HepG2 (cell line): Measurements from ENCODE around the gene EEPD1. TPM values are rescaled to one million over a fixed set of nuclear protein-coding genes. Genes with fewer than 3 reads are reported as not detected.
A peak's percentile ranks its signal among the peaks of the same experiment; 100 is the strongest.

Experiments used
- CCDC6 ChIP-seq: sonication (generic); formaldehyde crosslinking; IDR thresholded peaks from 2 replicates; pipeline ENCODE4 v1.8.1; 2022; ENCODE audit warnings: mild to moderate bottlenecking, missing genetic modification reagents, moderate library complexity
- EHMT2 ChIP-seq: fragments of 200-600 bp; sonication (generic); IDR thresholded peaks from 2 replicates; pipeline ENCODE4 v1.7.0; 2017; ENCODE audit warnings: antibody characterized with exemption, low read depth, low read length, borderline replicate concordance
- FOSL2 ChIP-seq: sonication (generic); formaldehyde crosslinking; IDR thresholded peaks from 2 replicates; pipeline ENCODE4 v1.4.0; 2020; ENCODE audit warnings: missing genetic modification reagents
- FOXA3 ChIP-seq: IDR thresholded peaks from 2 replicates; pipeline ENCODE4 v1.6.1; 2016; ENCODE audit warnings: missing genetic modification reagents, missing compliant biosample characterization
- HNF1B ChIP-seq: sonication (generic); formaldehyde crosslinking; IDR thresholded peaks from 2 replicates; pipeline ENCODE4 v1.5.1; 2020; ENCODE audit warnings: mild to moderate bottlenecking, moderate library complexity, missing genetic modification reagents
- JUND ChIP-seq: sonication (generic); formaldehyde crosslinking; IDR thresholded peaks from 2 replicates; pipeline ENCODE4 v1.8.0; 2022; ENCODE audit warnings: mild to moderate bottlenecking, missing genetic modification reagents
- MED1 ChIP-seq: sonication (generic); formaldehyde crosslinking; IDR thresholded peaks from 2 replicates; pipeline ENCODE4 v1.4.0; 2020; ENCODE audit warnings: missing genetic modification reagents
- MTF1 ChIP-seq: sonication (generic); formaldehyde crosslinking; IDR thresholded peaks from 2 replicates; pipeline ENCODE4 v1.5.0; 2020; ENCODE audit warnings: missing genetic modification reagents
- PAF1 ChIP-seq: IDR thresholded peaks from 2 replicates; pipeline ENCODE4 v1.6.1; 2016; ENCODE audit warnings: missing genetic modification reagents, missing compliant biosample characterization
- PHF21A ChIP-seq: sonication (generic); formaldehyde crosslinking; IDR thresholded peaks from 2 replicates; pipeline ENCODE4 v1.5.0; 2020; ENCODE audit warnings: mild to moderate bottlenecking, missing genetic modification reagents
- POGZ ChIP-seq: sonication (generic); formaldehyde crosslinking; IDR thresholded peaks from 2 replicates; pipeline ENCODE4 v1.4.0; 2020; ENCODE audit warnings: mild to moderate bottlenecking, missing genetic modification reagents
- PRDM15 ChIP-seq: sonication (generic); formaldehyde crosslinking; IDR thresholded peaks from 2 replicates; pipeline ENCODE4 v1.4.0; 2020; ENCODE audit warnings: missing genetic modification reagents
- RFXANK ChIP-seq: IDR thresholded peaks from 2 replicates; pipeline ENCODE4 v1.6.1; 2016
- ZBTB34 ChIP-seq: sonication (generic); formaldehyde crosslinking; IDR thresholded peaks from 2 replicates; pipeline ENCODE4 v1.8.0; 2022; ENCODE audit warnings: mild to moderate bottlenecking, missing genetic modification reagents
- ZFYVE20 ChIP-seq: sonication (generic); formaldehyde crosslinking; IDR thresholded peaks from 2 replicates; pipeline ENCODE4 v1.8.0; 2023; ENCODE audit warnings: low read depth, mild to moderate bottlenecking, moderate library complexity, missing genetic modification reagents, borderline replicate concordance
- ZNF597 ChIP-seq: sonication (generic); formaldehyde crosslinking; IDR thresholded peaks from 2 replicates; pipeline ENCODE4 v1.5.0; 2020; ENCODE audit warnings: missing genetic modification reagents
- ZNF644 ChIP-seq: IDR thresholded peaks from 2 replicates; pipeline ENCODE4 v1.6.1; 2016; ENCODE audit warnings: low read depth
- ZNF816 ChIP-seq: sonication (generic); formaldehyde crosslinking; IDR thresholded peaks from 2 replicates; pipeline ENCODE4 v1.8.0; 2022; ENCODE audit warnings: missing genetic modification reagents, mild to moderate bottlenecking, borderline replicate concordance
- polyA plus RNA-seq, 8 experiments: library from polyadenylated mRNA; depleted of rRNA in 3 of 8; stranded (reverse) in 7 of 8; unstranded in 1 of 8; fragments of >200 nt; fragmentation: Illumina TruSeq in 4 of 8; extraction: Trizol in 4 of 8; gene quantifications; 2 replicates each; pipeline versions ENCODE4 v1.2.1 to v1.2.3, GENCODE V29; 2011 to 2016; ENCODE audit warnings: low read depth in 4 of 8, missing spikeins in 1 of 8, mixed read lengths in 1 of 8; ENCODE audit not compliant: insufficient read depth in 1 of 8
- total RNA-seq, 5 experiments: library from RNA; depleted of rRNA; stranded (reverse); fragments of >200 nt; fragmentation: Illumina TruSeq; extraction: Trizol; gene quantifications; 2 replicates each; pipeline ENCODE4 v1.2.3, GENCODE V29; 2016; ENCODE audit warnings: low read depth in 1 of 5

The EEPD1 gene
- total and polyA plus RNA-seq, 2 of the 13 experiments (the other 11 are each of a cell fraction or from before 2014, with no cell fraction given), result 10.1 to 16.4 TPM

- no peak for TF ChIP-seq ZFYVE20 (CRISPR knock-in tag)
- TF ChIP-seq CCDC6, result no peak
- peak; percentile 42; the same call in 1 of the 2 replicates for TF ChIP-seq ZNF644 (CRISPR knock-in tag)
- TF ChIP-seq MED1 (CRISPR knock-in tag), result no peak
- peak; percentile 46; the same call in 1 of the 2 replicates for TF ChIP-seq POGZ (CRISPR knock-in tag)
- no peak for TF ChIP-seq PRDM15 (CRISPR knock-in tag)
- no peak for TF ChIP-seq MTF1 (CRISPR knock-in tag)
- no peak for TF ChIP-seq RFXANK (CRISPR knock-in tag)
- peak; percentile 50; the same call in 1 of the 2 replicates for TF ChIP-seq PHF21A (CRISPR knock-in tag)
- TF ChIP-seq FOSL2 (CRISPR knock-in tag), result peak; percentile 95
- no peak for TF ChIP-seq ZNF816 (CRISPR knock-in tag)
- TF ChIP-seq JUND (CRISPR knock-in tag), result peak; percentile 56; the same call in 1 of the 2 replicates
- TF ChIP-seq ZBTB34 (CRISPR knock-in tag), result peak; percentile 79; the same call in 1 of the 2 replicates
- TF ChIP-seq ZNF597 (CRISPR knock-in tag), result no peak
- no peak for TF ChIP-seq EHMT2
- peak; percentile 43; the same call in 1 of the 2 replicates for TF ChIP-seq HNF1B (CRISPR knock-in tag)
- TF ChIP-seq FOXA3 (CRISPR knock-in tag), result peak; percentile 32; the same call in 1 of the 2 replicates
- TF ChIP-seq PAF1, result no peak
Measured at GRCh38 chr7:36128448-36129047, 24.5 kb upstream of the EEPD1 start (continued).
